Aorta (tissue), 5 donors: ENCODE data around the gene FFAR3. TPM values are rescaled to one million over a fixed set of nuclear protein-coding genes. Genes with fewer than 3 reads are reported as not detected.
"Not testable (repeated sequence)": the region's sequence is repeated elsewhere in the genome, so short reads cannot be mapped to it uniquely, and the experiment has no call there.

Experiments used
- ATAC-seq: fragments of 200-7000 bp; cut with Tn5 transposase; one replicate; pipeline ENCODE4 v1.9.1; 2022; ENCODE audit warnings: moderate library complexity; ENCODE audit not compliant: low FRiP score
- DNase-seq, 2 donors: peaks; one replicate each; pipeline ENCODE4 v3.0.0-alpha.2; 2020
- H3K27ac ChIP-seq, 2 donors: one replicate each; pipeline ENCODE4 v1.5.1; 2013; ENCODE audit warnings: low read length in 2 of 2, mild to moderate bottlenecking in 2 of 2, moderate library complexity in 2 of 2, control low read depth in 1 of 2, inconsistent platforms in 1 of 2, low read depth in 1 of 2
- H3K27me3 ChIP-seq, 2 donors: one replicate each; pipeline ENCODE4 v1.6.1; 2013; ENCODE audit warnings: control low read depth in 1 of 2, low read length in 1 of 2, mild to moderate bottlenecking in 1 of 2, moderate library complexity in 1 of 2; ENCODE audit not compliant: insufficient read depth in 2 of 2, control insufficient read depth in 1 of 2
- H3K36me3 ChIP-seq, 2 donors: one replicate each; pipeline ENCODE4 v1.6.1; 2013; ENCODE audit warnings: control low read depth in 1 of 2, low read length in 1 of 2, mild to moderate bottlenecking in 1 of 2; ENCODE audit not compliant: insufficient read depth in 2 of 2, control insufficient read depth in 1 of 2
- H3K4me1 ChIP-seq, 2 donors: one replicate each; pipeline ENCODE4 v1.6.1; 2013; ENCODE audit warnings: low read length in 2 of 2, control low read depth in 1 of 2, mild to moderate bottlenecking in 1 of 2, moderate library complexity in 1 of 2; ENCODE audit not compliant: insufficient read depth in 2 of 2, control insufficient read depth in 1 of 2
- H3K4me3 ChIP-seq, 2 donors: one replicate each; pipeline ENCODE4 v1.5.1; 2013; ENCODE audit warnings: low read length in 2 of 2, control low read depth in 1 of 2, mild to moderate bottlenecking in 1 of 2
- H3K9me3 ChIP-seq: one replicate; pipeline ENCODE4 v1.6.1; 2013; ENCODE audit warnings: mild to moderate bottlenecking, low read length; ENCODE audit not compliant: control insufficient read depth
- WGBS, 2 donors: extraction: QIAGEN DNeasy Blood & Tissue Kit; methylation state at CpG; one replicate each; pipeline ENCODE4 v1.1.7; 2013; 5-methylcytosine and 5-hydroxymethylcytosine counted together
- intact Hi-C, 2 donors: fragments of 100-400 bp; cut with DNase I; formaldehyde crosslinking; loops; one replicate each; pipeline versions ENCODE4 v1.14.2 to v1.15.0; 2022
- polyA plus RNA-seq, 2 donors: library from polyadenylated mRNA; stranded (reverse); fragments of 200-250 nt; gene quantifications; one replicate each; pipeline ENCODE4 v1.2.3, GENCODE V29; 2013
- total RNA-seq, 2 donors: library from RNA; stranded (reverse); fragmentation: NEBNext Ultra II Directional; extraction: Animal tissue kit (Norgen Biotek cat#: 25700); gene quantifications; one replicate each; pipeline ENCODE4 v1.2.1, GENCODE V29; 2021
- donor health status: healthy with polysubstance abuse.
- donor health status: Bipolar disorder and iron deficiency.
- donor health status: DM: no; HTN: no; CAD: no.
- donor health status: DM: no; HTN: no; CAD: no.
- donor health status: DM: yes; HTN: yes; CAD: no.

The FFAR3 gene
- total and polyA plus RNA-seq, 4 donors: 0.32 to 0.39 TPM; not detected in 2

DNA sequence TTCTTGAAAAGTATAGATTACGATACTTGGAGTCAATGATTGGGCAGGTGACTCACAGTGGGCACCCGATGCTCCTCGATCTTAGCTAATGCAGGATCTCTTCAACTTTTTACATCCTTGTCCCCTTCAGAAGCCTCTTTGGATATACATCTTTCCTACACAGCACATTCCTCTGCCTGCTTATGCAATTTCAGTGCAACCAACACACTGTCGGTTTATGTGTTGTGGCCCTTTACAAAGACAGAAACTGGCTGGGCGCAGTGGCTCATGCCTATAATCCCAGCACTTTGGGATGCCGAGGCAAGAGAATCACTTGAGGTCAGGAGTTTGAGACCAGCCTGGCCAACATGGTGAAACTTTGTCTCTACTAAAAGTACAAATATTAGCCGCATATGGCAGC is 15.2 kb downstream of the FFAR3 start:
- no peaks in the 10 kb centered on the region for H3K4me1 ChIP-seq
- H3K36me3 ChIP-seq: no peaks in the 10 kb centered on the region
- DNase-seq (no peak), ATAC-seq (no peak)
- no peak overlapping the region for H3K4me3 ChIP-seq
- 76 to 82% methylated on average over 7 of the region's 7 CpGs for WGBS, 2 donors
- no peaks in the 10 kb centered on the region for H3K27me3 ChIP-seq
- intact Hi-C loops: no loop called here
- no peak overlapping the region for H3K27ac ChIP-seq
- peaks cover 1% of the 10 kb centered on the region for H3K9me3 ChIP-seq

DNA sequence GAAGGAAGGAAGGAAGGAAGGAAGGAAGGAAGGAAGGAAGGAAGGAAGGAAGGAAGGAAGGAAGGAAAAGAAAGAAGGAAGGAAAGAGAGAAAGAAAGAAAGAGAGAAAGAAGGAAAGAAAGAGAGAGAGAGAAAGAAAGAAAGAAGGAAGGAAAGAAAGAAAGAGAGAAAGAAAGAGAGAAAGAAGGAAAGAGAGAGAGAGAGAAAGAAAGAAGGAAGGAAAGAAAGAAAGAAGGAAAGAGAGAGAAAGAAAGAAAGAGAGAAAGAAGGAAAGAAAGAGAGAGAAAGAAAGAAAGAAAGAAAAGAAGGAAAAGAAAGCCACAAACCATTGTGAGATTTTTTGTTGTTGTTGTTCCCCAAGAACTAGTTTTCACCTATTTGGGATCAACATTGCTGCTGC is 15.8 kb downstream of the FFAR3 start:
- H3K9me3 ChIP-seq, H3K36me3 ChIP-seq, H3K27me3 ChIP-seq, ATAC-seq, H3K4me1 ChIP-seq, DNase-seq, H3K4me3 ChIP-seq, H3K27ac ChIP-seq, intact Hi-C loops: not testable (repeated sequence)

DNA sequence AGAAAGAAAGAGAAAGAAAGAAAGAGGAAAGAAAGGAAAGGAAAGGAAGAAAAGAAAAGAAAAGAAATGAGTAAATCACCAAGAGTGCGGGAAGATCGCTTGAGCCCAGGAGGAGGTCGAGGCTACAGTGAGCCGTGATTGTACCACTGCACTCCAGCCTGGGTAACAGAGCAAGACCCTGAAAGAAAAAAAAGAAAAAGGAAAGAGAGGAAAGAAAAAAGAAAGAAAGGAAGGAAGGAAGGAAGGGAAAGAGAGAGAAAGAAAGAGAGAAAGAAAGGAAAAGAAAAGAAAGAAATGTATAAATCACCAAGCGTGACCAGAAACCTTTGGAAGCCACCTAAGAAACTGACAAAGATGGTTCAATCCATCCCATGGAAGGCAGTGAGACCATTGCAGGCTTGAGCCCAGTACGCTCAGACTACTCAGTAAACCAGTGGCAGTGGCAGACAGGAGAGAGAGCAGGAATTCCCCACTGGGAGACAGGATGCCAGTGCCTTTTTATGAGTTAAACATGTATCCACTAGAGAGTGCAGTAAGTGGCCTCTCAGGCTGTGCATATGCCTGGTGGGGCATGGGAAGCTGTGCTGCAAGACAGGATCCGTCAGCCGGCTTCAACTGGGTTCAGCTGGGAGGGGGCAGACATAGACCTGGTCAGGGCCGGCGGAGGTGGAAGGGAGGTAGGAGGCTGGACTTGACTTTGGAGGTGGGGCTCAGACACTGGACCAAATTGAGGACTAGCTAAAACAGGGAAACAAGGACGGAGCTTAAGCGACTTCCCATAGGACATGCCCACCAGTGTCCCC is 17.4 kb downstream of the FFAR3 start:
- no peaks in the 10 kb centered on the region for H3K4me1 ChIP-seq
- H3K36me3 ChIP-seq: no peaks in the 10 kb centered on the region
- DNase-seq (no peak), ATAC-seq (no peak)
- no peaks in the 10 kb centered on the region for H3K27me3 ChIP-seq
- WGBS, 2 donors: 80 to 83% methylated on average over 12 of the region's 12 CpGs
- no peak overlapping the region for H3K27ac ChIP-seq
- H3K4me3 ChIP-seq: no peak overlapping the region
- H3K9me3 ChIP-seq: peaks cover 1% of the 10 kb centered on the region
- intact Hi-C loops: no loop called here

DNA sequence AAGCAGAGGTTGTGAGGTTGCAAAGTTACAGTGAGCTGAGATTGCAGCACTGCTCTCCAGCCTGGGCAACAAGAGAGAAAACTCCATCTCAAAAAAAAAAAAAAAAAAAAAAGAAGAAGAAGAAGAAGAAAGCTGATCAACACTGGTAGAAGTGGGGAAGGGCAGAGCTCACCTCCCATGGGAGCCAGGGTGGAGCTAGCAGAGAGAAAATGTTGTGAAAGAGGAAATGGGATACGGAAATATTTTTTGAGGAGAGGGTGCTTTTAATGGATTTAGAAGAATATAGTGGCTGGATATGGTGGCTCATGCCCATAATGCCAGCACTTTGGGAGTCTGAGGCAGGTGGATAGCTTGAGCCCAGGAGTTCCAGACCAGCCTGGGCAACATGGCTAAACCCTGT is 19.4 kb downstream of the FFAR3 start:
- Histone ChIP-seq H3K27ac (no peak overlapping the region), H3K27me3 (no peaks in the 10 kb centered on the region), H3K4me1 (no peaks in the 10 kb centered on the region), H3K36me3 (no peaks in the 10 kb centered on the region), H3K4me3 (no peak overlapping the region), H3K9me3 (peaks cover 1% of the 10 kb centered on the region)
- DNase-seq: no peak
- intact Hi-C loops: no loop called here
- ATAC-seq: no peak
- 42 to 54% methylated on average over 1 of the region's 1 CpG for WGBS, 2 donors

DNA sequence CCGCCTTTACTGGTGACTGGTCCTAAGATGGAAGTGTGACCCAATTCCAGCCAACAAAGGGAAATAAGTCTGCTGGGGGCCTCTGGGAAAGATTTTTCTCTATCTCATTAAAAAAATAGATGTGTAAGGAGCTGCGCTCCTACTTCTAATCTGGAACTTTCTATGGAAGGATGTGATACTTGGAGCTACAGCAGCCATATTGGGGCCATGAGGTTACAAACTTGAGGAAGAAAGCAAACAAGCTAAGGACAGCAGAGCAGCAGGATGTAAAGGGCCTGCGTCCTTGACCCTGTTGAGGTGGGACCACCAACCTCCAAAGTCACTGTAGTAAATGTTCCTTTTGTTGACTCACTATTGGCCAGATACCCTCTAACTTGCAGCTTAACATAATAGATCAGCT is 20.1 kb downstream of the FFAR3 start:
- ATAC-seq (no peak), DNase-seq (no peak)
- WGBS, 2 donors: 93% methylated on average over 3 of the region's 3 CpGs
- Histone ChIP-seq H3K4me3 (no peak overlapping the region), H3K27me3 (no peaks in the 10 kb centered on the region), H3K27ac (no peak overlapping the region), H3K4me1 (no peaks in the 10 kb centered on the region), H3K9me3 (peaks cover 1% of the 10 kb centered on the region), H3K36me3 (no peaks in the 10 kb centered on the region)
- intact Hi-C loops: no loop called here

DNA sequence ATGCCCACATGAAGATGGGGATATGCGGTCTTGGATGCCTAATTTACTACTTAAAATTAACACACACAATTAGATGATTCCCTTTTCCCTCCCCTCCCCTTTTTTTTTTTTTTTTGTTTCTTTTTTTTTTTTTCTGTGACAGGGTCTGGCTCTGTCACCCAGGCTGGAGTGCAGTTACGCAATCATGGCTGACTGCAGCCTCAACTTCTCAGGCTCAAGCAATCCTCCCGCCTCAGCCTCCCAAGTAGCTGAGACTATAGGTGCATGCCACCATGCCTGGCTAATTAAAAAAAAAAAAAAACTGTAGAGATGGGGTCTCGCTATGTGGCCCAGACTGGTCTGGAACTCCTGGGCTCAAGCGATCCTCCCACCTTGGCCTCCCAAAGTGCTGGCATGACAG is 21.3 kb downstream of the FFAR3 start:
- H3K9me3 ChIP-seq, ATAC-seq, intact Hi-C loops, H3K4me3 ChIP-seq, H3K27me3 ChIP-seq, H3K36me3 ChIP-seq, H3K27ac ChIP-seq, DNase-seq, H3K4me1 ChIP-seq: not testable (repeated sequence)
- WGBS, 2 donors: 82 to 92% methylated on average over 5 of the region's 5 CpGs

DNA sequence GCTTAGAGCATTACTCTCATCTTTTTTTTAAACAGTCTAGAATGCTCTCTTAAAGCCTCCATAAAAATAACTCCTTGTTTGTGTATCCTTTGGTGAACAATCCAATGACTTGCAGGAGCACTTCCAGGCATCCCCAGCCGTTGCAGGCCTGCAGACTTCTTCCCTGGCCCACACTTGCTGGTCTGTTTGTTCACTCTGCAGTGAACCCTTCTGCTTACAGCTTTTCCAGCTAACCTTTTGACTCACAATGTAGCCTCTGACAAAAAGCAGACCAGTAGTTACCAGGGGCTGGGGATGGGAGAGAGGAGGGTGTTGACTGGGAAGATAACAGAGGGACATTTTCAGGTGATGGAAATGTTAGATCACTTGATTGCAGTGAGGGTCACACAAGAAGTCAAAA is 21.7 kb downstream of the FFAR3 start:
- Histone ChIP-seq H3K4me3 (no peak overlapping the region), H3K27ac (no peak overlapping the region), H3K27me3 (peaks cover 0 to 2% of the 10 kb centered on the region in 2 donors), H3K4me1 (no peaks in the 10 kb centered on the region), H3K36me3 (no peaks in the 10 kb centered on the region), H3K9me3 (peaks cover 3% of the 10 kb centered on the region)
- intact Hi-C loops: no loop called here
- no peak for DNase-seq
- no peak for ATAC-seq
- 12 to 20% methylated on average over 1 of the region's 1 CpG for WGBS, 2 donors

DNA sequence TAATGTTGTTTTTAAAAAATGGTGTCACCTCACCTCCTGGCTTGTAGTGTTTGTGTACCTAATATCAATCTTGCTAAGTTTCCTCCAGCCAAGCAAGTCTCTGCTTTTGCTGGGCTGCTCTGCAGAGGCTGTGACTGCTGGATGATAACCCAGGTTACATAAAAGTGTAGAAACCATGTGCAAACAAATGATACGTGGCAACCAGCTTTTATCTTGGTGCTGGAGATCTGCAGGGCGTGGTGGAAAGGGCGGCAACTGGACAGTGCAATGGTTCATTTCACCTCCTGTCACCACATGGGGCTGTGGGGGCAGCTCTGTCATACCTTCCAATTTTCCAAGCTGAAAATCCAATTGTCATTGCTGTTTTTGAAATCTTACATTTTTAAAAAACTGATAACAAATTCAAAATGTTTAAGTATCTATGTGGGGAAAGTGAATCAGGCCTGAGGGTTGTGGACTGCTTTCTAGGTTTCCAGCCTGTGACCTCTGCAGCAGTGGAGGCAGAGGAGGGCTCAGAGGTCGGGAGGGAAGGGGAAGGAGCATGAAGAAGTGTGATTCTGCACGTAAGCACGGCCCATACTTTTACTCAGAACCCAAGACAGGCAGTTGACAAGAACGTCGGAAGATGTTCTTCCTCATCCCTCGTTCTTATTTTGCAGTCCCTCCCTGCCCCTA is 22.3 kb downstream of the FFAR3 start:
- peaks cover 3% of the 10 kb centered on the region for H3K9me3 ChIP-seq
- no peak overlapping the region for H3K27ac ChIP-seq
- H3K27me3 ChIP-seq: peaks cover 0 to 2% of the 10 kb centered on the region in 2 donors
- intact Hi-C loops: no loop called here
- no peaks in the 10 kb centered on the region for H3K4me1 ChIP-seq
- H3K36me3 ChIP-seq: no peaks in the 10 kb centered on the region
- ATAC-seq (no peak), DNase-seq (no peak)
- 60 to 62% methylated on average over 9 of the region's 9 CpGs for whole genome bisulfite sequencing, 2 donors
- H3K4me3 ChIP-seq: no peak overlapping the region

DNA sequence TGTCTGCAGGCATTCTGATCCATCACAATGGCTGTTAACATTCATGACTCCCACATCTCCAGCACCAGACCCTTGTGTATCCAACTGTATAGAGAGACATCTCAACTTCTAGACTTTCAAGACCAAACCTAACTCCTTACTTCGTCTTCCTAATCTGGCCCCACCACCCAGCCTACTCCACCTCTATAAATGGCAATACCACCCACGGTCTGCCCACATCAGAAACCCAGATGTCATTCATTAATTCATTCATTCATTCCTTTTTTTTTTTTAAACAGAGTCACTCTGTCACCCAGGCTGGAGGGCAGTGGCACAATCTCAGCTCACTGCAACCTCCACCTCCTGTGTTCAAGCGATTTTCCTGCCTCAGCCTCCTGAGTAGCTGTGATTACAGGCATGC is 23.1 kb downstream of the FFAR3 start:
- Histone ChIP-seq H3K4me3 (no peak overlapping the region), H3K27me3 (peaks cover 0 to 2% of the 10 kb centered on the region in 2 donors), H3K27ac (no peak overlapping the region), H3K9me3 (peaks cover 3% of the 10 kb centered on the region), H3K36me3 (no peaks in the 10 kb centered on the region), H3K4me1 (no peaks in the 10 kb centered on the region)
- WGBS, 2 donors: 53 to 67% methylated on average over 3 of the region's 3 CpGs
- DNase-seq (no peak), ATAC-seq (no peak)
- intact Hi-C loops: no loop called here
